Fibroblast of villous mesenchyme (primary cell): ENCODE results near the gene SH3BP1. TPM values are rescaled to one million over a fixed set of nuclear protein-coding genes. Genes with fewer than 3 reads are reported as not detected.

Experiments used
- DNase-seq: peaks from one replicate; pipeline ENCODE4 v3.0.0-alpha.2; 2010; ENCODE audit warnings: low read depth
- H3K4me3 ChIP-seq: 2 replicates; pipeline ENCODE4 v1.5.1; 2011; ENCODE audit warnings: low read depth, mild to moderate bottlenecking, low read length
- CTCF ChIP-seq: IDR thresholded peaks from 2 replicates; pipeline ENCODE4 v1.5.1; 2012; ENCODE audit warnings: low read depth, mild to moderate bottlenecking, low read length; ENCODE audit not compliant: insufficient read depth
- total RNA-seq: library from RNA; depleted of rRNA; stranded (reverse); fragments of >200 nt; gene quantifications from 2 replicates; pipeline ENCODE4 v1.2.3, GENCODE V29; 2012

SH3BP1 gene
- total RNA-seq, 1 donor: 11.2 TPM

DNA sequence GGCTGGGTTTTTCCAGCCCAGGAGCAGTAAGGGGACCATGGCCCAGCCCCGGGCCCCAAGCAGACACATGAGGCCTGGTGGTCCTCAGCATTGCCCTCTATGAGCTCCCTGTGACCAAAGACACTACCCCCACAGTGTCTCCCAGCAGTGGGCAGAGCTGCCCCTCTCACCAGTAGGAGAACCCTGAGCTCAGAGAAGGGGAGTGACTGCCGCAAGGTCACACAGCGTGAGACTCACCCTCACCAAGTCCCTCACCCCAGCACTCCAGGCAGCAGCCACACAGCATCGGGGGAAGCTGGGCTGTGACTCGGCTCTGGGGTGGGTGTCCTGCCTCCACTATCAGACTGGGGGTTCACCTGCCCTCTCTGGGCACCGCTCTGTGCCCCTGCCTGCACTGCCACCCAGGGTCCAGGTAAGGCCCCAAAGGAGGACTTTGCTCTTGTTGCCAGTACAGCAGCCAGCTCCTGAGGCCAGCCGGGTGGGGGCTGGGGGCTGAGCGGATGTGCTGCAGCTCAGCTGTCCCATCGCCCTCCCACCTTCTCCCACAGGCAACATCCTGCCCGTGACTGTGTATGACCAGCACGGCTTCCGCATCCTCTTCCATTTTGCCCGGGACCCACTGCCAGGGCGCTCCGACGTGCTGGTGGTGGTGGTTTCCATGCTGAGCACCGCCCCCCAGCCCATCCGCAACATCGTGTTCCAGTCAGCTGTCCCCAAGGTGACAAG is 7.9 kb upstream of the SH3BP1 start:
- TF ChIP-seq CTCF: no peak
- H3K4me3 ChIP-seq: no peak overlapping the region
- no peak for DNase-seq

- TF ChIP-seq CTCF: no peak
- DNase-seq: no peak
- H3K4me3 ChIP-seq: no peak overlapping the region
These were observed 7.0 kb upstream of the SH3BP1 start for GRCh38 chr22:37632174-37633088.

DNA sequence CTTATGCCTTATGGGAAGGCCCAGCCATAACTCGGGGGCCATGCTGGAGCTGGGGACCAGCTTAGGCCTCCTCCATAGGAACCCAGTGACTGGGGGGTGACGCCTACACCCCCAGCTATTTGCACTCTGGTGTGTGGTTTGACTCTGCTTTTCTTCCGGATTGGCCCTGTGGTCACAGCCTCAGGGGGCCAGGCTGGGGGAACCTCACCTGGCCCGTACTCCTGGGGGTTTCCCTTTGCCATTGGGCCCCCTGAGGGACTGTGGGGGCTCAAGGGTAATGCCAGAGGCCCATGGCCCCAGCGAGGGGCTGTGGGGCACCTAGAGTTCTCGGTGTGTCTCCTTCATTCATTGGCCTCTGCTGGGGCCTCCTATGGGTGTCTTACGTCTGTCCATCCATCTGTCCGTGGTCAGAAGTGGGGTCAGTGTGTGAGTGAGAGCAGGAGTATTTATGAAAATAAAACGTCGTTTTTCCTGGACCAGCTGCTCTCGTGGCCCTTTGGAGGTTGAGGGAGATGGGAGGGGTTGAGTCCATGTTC is 6.3 kb upstream of the SH3BP1 start:
- DNase-seq: no peak
- no peak for TF ChIP-seq CTCF
- no peak overlapping the region for H3K4me3 ChIP-seq

- H3K4me3 ChIP-seq: no peak overlapping the region
- DNase-seq: peak; percentile 90
- TF ChIP-seq CTCF: peak; percentile 23
These were observed 5.6 kb upstream of the SH3BP1 start for GRCh38 chr22:37633625-37634416.

DNA sequence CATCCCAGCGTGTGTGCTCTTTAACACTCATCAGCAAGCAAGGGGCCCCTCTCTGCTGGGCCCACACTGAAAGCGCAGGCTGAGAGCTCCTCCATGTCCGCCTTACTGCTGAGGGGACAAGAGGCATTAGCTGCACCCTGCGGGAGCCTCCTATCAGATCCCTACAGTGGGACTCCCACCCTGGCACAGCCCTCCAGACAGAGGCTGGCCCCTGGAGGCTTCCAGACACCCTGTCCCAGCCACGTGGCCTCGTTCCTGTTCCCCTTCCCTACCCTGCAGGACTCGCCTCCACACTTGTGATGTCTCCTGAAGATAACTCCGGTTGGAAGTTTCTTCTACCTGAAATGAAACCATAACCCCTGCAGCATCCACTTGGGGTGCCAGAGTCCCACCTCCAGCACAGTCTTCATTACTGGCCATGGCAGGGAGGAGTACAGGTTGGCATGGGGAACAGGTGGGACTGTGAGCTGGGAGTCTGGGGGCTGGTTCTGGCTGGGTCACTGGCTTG is 5.0 kb upstream of the SH3BP1 start:
- peak; percentile 26 for TF ChIP-seq CTCF
- DNase-seq: no peak
- peak overlapping the region; percentile 17 for H3K4me3 ChIP-seq

DNA sequence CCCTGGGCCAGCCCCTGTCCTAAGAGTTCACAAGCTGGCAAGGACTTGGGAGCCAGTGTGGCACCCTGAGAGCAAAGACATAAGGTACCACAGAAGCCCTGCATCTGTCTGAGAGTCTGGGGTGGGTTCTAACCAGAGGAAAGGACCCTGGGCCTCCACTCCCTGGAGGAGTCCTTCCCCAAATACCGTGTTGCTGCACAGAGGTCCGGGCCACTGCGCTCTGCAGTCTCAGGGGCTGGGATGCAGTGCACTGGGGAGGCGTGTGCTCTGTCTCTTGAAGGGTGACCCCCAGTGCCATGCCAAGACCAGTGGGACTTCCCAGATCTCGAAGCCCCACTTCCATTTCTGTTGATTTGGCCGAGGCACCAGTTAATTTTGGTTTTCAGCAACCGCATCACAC is 4.3 kb upstream of the SH3BP1 start:
- no peak for DNase-seq
- TF ChIP-seq CTCF: no peak
- no peak overlapping the region for H3K4me3 ChIP-seq
